ENCODE data around the gene ZKSCAN8.
"Not testable (repeated sequence)": the region's sequence is repeated elsewhere in the genome, so short reads cannot be mapped to it uniquely, and the experiment has no call there.

Gene ZKSCAN8

GRCh38 chr6:28141500-28142329 is at the start of gene ZKSCAN8:
Gene ZKSCAN8, plus strand, starts transcription at chr6:28141883. Its CDS starts 6,525 bp downstream, at chr6:28148408.
- DNase-seq (ENCODE audit: low read depth, low spot score), result peak; percentile 96

- DNase-seq (ENCODE audit: low read depth, low spot score), result not testable (repeated sequence)
These were observed 39.5 kb upstream of the ZKSCAN8 start for GRCh38 chr6:28102222-28102621.

- DNase-seq (ENCODE audit: low read depth, low spot score), result not testable (repeated sequence)
These were observed 39.0 kb upstream of the ZKSCAN8 start for GRCh38 chr6:28102699-28103098.

GRCh38 chr6:28104392-28105244 is 37.1 kb upstream of the ZKSCAN8 start:
- peak; percentile 85 for DNase-seq (ENCODE audit: low read depth, low spot score)

GRCh38 chr6:28105245-28105639 is 36.4 kb upstream of the ZKSCAN8 start:
- DNase-seq (ENCODE audit: low read depth, low spot score), result no peak

GRCh38 chr6:28107506-28107905 is 34.2 kb upstream of the ZKSCAN8 start:
- DNase-seq (ENCODE audit: low read depth, low spot score), result no peak

- DNase-seq (ENCODE audit: low read depth, low spot score), result no peak
These were observed 29.7 kb upstream of the ZKSCAN8 start for GRCh38 chr6:28111964-28112363.

GRCh38 chr6:28115799-28116198 is 25.9 kb upstream of the ZKSCAN8 start:
- no peak for DNase-seq (ENCODE audit: low read depth, low spot score)

GRCh38 chr6:28117386-28118050 is 24.2 kb upstream of the ZKSCAN8 start:
- no peak for DNase-seq (ENCODE audit: low read depth, low spot score)

- DNase-seq (ENCODE audit: low read depth, low spot score), result no peak
These were observed 23.5 kb upstream of the ZKSCAN8 start for GRCh38 chr6:28118217-28118616.

- no peak for DNase-seq (ENCODE audit: low read depth, low spot score)
These were observed 19.8 kb upstream of the ZKSCAN8 start for GRCh38 chr6:28121876-28122275.

GRCh38 chr6:28122283-28122682 is 19.4 kb upstream of the ZKSCAN8 start:
- not testable (repeated sequence) for DNase-seq (ENCODE audit: low read depth, low spot score)

GRCh38 chr6:28124350-28124970 is 17.2 kb upstream of the ZKSCAN8 start, which contains the start of gene ZSCAN16:
Gene ZSCAN16, plus strand, starts transcription at chr6:28124609. Its CDS starts 835 bp downstream, at chr6:28125444.
- peak; percentile 89 for DNase-seq (ENCODE audit: low read depth, low spot score)

GRCh38 chr6:28124971-28125353 is 16.7 kb upstream of the ZKSCAN8 start:
- DNase-seq (ENCODE audit: low read depth, low spot score), result no peak

GRCh38 chr6:28125401-28125800 is 16.3 kb upstream of the ZKSCAN8 start:
- DNase-seq (ENCODE audit: low read depth, low spot score), result no peak

- peak; percentile 30 for DNase-seq (ENCODE audit: low read depth, low spot score)
These were observed 7.7 kb upstream of the ZKSCAN8 start for GRCh38 chr6:28134015-28134414.

GRCh38 chr6:28134716-28135115 is 7.0 kb upstream of the ZKSCAN8 start:
- no peak for DNase-seq (ENCODE audit: low read depth, low spot score)

GRCh38 chr6:28135393-28135792 is 6.3 kb upstream of the ZKSCAN8 start:
- DNase-seq (ENCODE audit: low read depth, low spot score), result no peak

- DNase-seq (ENCODE audit: low read depth, low spot score), result peak; percentile 92
These were observed 4.8 kb upstream of the ZKSCAN8 start for GRCh38 chr6:28136585-28137504.

- no peak for DNase-seq (ENCODE audit: low read depth, low spot score)
These were observed 4.1 kb upstream of the ZKSCAN8 start for GRCh38 chr6:28137505-28137981.
